Endothelial cell of umbilical vein (primary cell): Measurements from ENCODE around the gene TRIM51G.
"Not testable (repeated sequence)": the region's sequence is repeated elsewhere in the genome, so short reads cannot be mapped to it uniquely, and the experiment has no call there.

Experiments
- CTCF ChIP-seq, 2 donors: IDR thresholded peaks; 1 replicate in 1 of 2; 2 replicates in 1 of 2; pipeline ENCODE4 v1.5.1; 2011; ENCODE audit warnings: low read length in 2 of 2, mild to moderate bottlenecking in 2 of 2, moderate library complexity in 2 of 2, control low read depth in 1 of 2, inconsistent platforms in 1 of 2, low read depth in 1 of 2; ENCODE audit not compliant: insufficient read depth in 1 of 2; ENCODE audit errors: extremely low read depth in 1 of 2
- EZH2 ChIP-seq: IDR thresholded peaks from 2 replicates; pipeline ENCODE4 v1.6.1; 2012; ENCODE audit warnings: borderline replicate concordance, low read depth, mild to moderate bottlenecking, moderate library complexity, low read length, inconsistent platforms; ENCODE audit not compliant: severe bottlenecking
- GATA2 ChIP-seq: IDR thresholded peaks from 2 replicates; pipeline ENCODE4 v1.7.0; 2011; ENCODE audit warnings: low read depth, mild to moderate bottlenecking, moderate library complexity, mixed read lengths, low read length; ENCODE audit not compliant: insufficient read length, insufficient read depth
- JUN ChIP-seq: IDR thresholded peaks from 2 replicates; pipeline ENCODE4 v1.6.1; 2011; ENCODE audit warnings: borderline replicate concordance, low read depth; ENCODE audit not compliant: insufficient read length, insufficient read depth
- TF ChIP-seq, protein P1 (sequence below): IDR thresholded peaks from 2 replicates; pipeline ENCODE4 v1.6.1; 2011; ENCODE audit not compliant: insufficient read depth, insufficient read length

DNA sequence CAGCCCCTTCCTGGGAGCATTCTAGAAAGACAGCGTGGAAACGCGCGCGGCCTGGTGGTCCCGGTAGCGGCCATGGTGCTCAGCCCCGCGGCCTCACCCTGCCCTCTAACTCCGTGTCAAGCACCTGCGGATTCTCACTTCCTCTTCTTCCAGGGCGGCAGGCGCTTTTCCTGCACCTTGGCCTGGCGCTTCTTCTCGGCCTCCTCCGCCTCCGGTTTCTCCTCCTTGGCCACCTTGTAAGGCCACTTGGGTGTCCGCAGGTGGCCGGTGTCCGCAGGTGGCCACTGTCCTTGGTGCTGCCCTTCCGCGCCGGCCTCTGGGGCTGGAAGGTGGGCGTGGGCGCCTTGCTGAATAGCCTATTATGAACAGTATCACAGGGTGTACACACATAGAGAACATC is 15.1 kb downstream of the TRIM51G start:
- TF ChIP-seq EZH2; GATA2; CTCF (IDR thresholded peaks at IDR 0.05; ENCODE audit: extremely low read depth in 1 of 2, insufficient read depth in 1 of 2, low read depth in 1 of 2, low read length in 2 of 2); JUN: not testable (repeated sequence)
- TF ChIP-seq, protein P1, sequence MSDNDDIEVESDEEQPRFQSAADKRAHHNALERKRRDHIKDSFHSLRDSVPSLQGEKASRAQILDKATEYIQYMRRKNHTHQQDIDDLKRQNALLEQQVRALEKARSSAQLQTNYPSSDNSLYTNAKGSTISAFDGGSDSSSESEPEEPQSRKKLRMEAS: not testable (repeated sequence)
